AG04450 (cell line): ENCODE data around the gene AK5. TPM values are rescaled to one million over a fixed set of nuclear protein-coding genes. Genes with fewer than 3 reads are reported as not detected.
A peak's percentile ranks its signal among the peaks of the same experiment; 100 is the strongest.

Experiments used
- CTCF ChIA-PET: fragments of 300-600, 350-600 bp; formaldehyde crosslinking; extraction: SDS; loops from one replicate; lab custom pipeline; 2022; ENCODE audit warnings: antibody characterized with exemption, inconsistent platforms; lab: Charles Lee
- POLR2A ChIA-PET: fragments of 350-600 bp; formaldehyde crosslinking; extraction: SDS; loops from one replicate; lab custom pipeline; 2021; ENCODE audit warnings: antibody characterized with exemption, inconsistent platforms; lab: Yijun Ruan, JAX
- DNase-seq: peaks from one replicate; pipeline ENCODE4 v3.0.0-alpha.2; 2011; ENCODE audit warnings: low read depth, low spot score
- H3K27ac ChIP-seq: one replicate; pipeline ENCODE4 v1.5.1; 2012; ENCODE audit warnings: low read depth, low read length, control low read depth
- H3K27me3 ChIP-seq: one replicate; pipeline ENCODE4 v1.6.0; 2012; ENCODE audit warnings: low read length; ENCODE audit not compliant: control insufficient read depth, insufficient read depth
- H3K4me3 ChIP-seq: 2 replicates; pipeline ENCODE4 v1.5.1; 2011; ENCODE audit warnings: mild to moderate bottlenecking, low read depth, low read length, control low read depth
- H3K9me3 ChIP-seq: 2 replicates; pipeline ENCODE4 v1.5.1; 2012; ENCODE audit warnings: low read length; ENCODE audit not compliant: control insufficient read depth, insufficient read depth
- polyA plus RNA-seq: library from polyadenylated mRNA; depleted of rRNA; stranded (reverse); fragments of >200 nt; gene quantifications from 2 replicates; pipeline ENCODE4 v1.2.3, GENCODE V29; 2011
- TF ChIP-seq, protein P1 (sequence below): IDR thresholded peaks from 2 replicates; pipeline ENCODE4 v1.5.1; 2011; ENCODE audit warnings: low read depth, low read length, control low read depth, inconsistent platforms

AK5 gene
- polyA plus RNA-seq, 1 experiment: 45.1 TPM

DNA sequence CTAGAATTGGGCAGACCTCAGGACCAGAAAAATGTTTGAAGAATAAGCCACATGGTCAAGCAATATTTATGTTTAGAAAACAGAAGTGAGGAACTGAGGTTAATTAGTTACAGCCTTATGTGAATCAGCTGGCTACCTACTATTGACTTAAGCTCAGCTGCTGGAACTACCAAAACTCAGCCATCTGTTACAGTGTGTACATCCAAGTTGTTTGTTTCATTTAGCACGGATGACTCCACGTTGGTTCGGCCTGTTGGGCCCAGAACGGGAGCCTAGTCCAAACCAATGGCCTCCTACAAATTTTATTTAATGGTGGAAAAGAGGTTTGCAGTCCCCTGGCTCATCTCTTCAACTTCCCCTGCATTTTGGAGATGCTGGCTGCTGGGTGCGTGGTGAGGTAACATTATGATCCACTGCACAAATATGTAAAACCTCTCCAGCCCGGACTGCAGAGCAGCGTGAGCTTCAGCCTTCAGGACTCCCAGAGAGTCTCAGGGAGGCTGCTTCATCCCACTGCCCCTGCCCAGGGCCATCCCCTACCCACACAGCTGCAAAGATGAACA is 257.2 kb downstream of the AK5 start:
- CTCF ChIA-PET: interaction anchor here (0.7 to 1.1 kb wide), 3 partner anchors 10 to 362 kb away, joined by 3 to 9 read pairs (median 3); no protein-coding TSS in a partner anchor
- Histone ChIP-seq H3K27ac (peak overlapping the region; percentile 99), H3K4me3 (no peak overlapping the region), H3K27me3 (no peaks in the 10 kb centered on the region), H3K9me3 (no peaks in the 10 kb centered on the region; the same call in 1 of the 2 replicates)
- TF ChIP-seq, protein P1, sequence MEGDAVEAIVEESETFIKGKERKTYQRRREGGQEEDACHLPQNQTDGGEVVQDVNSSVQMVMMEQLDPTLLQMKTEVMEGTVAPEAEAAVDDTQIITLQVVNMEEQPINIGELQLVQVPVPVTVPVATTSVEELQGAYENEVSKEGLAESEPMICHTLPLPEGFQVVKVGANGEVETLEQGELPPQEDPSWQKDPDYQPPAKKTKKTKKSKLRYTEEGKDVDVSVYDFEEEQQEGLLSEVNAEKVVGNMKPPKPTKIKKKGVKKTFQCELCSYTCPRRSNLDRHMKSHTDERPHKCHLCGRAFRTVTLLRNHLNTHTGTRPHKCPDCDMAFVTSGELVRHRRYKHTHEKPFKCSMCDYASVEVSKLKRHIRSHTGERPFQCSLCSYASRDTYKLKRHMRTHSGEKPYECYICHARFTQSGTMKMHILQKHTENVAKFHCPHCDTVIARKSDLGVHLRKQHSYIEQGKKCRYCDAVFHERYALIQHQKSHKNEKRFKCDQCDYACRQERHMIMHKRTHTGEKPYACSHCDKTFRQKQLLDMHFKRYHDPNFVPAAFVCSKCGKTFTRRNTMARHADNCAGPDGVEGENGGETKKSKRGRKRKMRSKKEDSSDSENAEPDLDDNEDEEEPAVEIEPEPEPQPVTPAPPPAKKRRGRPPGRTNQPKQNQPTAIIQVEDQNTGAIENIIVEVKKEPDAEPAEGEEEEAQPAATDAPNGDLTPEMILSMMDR: no peak
- DNase-seq: peak; percentile 83
- POLR2A ChIA-PET: interaction anchor here (0.5 to 1.8 kb wide), 8 partner anchors 16 to 350 kb away, joined by 3 to 23 read pairs (median 4); partner anchors contain the start of genes NEXN and ZZZ3

DNA sequence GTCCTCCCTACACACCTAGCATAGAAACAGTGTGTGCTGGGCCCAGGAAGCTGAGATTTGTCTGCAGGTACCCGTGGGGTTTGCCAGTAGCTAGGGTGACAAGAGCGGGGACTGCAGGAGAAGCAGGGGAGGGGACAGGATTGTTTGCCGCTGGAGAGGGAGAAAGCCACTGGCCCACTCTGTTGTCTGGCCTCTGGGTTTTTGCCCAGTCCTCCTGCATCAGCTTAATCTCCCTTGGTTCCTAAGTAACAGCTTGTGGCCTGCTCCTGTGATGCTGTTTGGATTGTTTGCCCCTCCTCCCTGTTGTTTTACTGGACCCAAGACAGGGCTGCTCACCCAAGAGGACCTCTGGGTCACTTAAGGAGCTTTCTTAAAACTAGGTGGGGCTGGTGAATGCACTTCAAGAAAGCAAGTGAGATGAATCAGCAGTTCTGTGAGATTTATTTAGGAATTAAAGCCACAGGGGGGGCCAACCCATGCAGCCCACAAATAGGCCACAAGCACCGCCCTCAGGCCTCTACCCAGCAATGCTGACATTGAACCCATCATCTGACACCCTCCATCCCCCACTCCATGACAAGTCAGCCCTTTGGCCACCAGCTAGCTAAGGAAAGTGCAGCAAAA is 257.8 kb downstream of the AK5 start:
- ChIA-PET POLR2A (interaction anchor here (0.5 to 1.8 kb wide), 8 partner anchors 16 to 349 kb away, joined by 3 to 23 read pairs (median 4); partner anchors contain the start of genes NEXN and ZZZ3), CTCF (interaction anchor here (0.7 kb wide), 2 partner anchors 9 to 361 kb away, joined by 3 to 9 read pairs; no protein-coding TSS in a partner anchor)
- TF ChIP-seq, protein P1: no peak
- Histone ChIP-seq H3K9me3 (no peaks in the 10 kb centered on the region; the same call in 1 of the 2 replicates), H3K27ac (peak overlapping the region; percentile 99), H3K4me3 (no peak overlapping the region), H3K27me3 (no peaks in the 10 kb centered on the region)
- peak; percentile 49 for DNase-seq

DNA sequence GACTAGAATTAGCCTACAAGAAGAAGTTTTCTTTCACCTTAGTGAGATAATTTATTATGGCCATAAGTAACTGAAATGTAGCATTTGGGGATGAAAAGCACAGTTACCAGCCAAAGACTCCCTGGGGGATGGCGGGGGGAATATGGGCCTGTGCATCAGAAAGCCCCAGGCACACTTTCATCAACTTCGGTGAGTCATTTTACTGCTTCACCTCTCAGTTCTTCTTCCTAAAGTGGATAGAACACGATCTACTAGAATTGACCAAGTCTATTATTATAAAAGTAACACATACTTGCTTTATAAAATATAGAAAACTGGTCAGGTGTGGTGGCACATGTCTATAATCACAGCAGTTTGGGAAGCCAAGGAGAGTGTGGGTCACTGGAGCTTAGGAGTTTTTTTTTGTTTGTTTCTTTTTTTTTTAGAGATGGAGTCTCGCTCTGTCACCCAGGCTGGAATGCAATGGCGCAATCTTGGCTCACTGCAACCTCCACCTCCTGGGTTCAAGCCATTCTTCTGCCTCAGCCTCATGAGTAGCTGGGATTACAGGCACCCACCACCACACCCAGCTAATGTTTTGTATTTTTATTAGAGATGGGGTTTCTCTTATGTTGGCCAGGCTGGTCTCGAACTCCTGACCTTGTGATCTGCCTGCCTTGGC is 258.8 kb downstream of the AK5 start:
- DNase-seq: no peak
- H3K27me3 ChIP-seq: no peaks in the 10 kb centered on the region
- ChIA-PET CTCF (no interaction called here), POLR2A (interaction anchor here (0.7 to 1.7 kb wide), 2 partner anchors 31 to 142 kb away, joined by 4 to 23 read pairs; partner anchors contain the start of gene ZZZ3)
- no peak overlapping the region for H3K4me3 ChIP-seq
- TF ChIP-seq, protein P1: no peak
- H3K9me3 ChIP-seq: no peaks in the 10 kb centered on the region; the same call in 1 of the 2 replicates
- H3K27ac ChIP-seq: peak overlapping the region; percentile 99

DNA sequence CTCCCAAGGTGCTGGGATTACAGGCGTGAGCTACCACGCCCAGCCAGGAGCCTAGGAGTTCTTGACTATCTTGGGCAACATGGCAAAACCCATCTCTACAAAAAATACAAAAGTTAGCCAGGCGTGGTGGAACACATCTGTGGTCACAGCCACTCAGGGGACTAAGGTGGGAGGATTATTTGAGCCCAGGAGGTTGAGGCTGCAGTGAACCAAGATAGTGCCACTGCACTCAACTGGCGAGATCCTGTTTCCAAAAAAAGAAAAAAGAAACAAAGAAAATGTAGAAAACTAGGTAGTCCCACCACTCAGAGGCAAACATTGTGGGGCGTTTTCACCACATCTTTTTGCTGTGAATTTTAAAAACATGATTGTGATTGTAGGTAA is 259.3 kb downstream of the AK5 start:
- H3K4me3 ChIP-seq: no peak overlapping the region
- no peaks in the 10 kb centered on the region for H3K9me3 ChIP-seq
- TF ChIP-seq, protein P1: no peak
- H3K27ac ChIP-seq: peak overlapping the region; percentile 57
- ChIA-PET CTCF (interaction anchor here (2.3 kb wide), 1 partner anchor 8 kb away, joined by 8 read pairs; no protein-coding TSS in a partner anchor), POLR2A (interaction anchor here (0.7 kb wide), 1 partner anchor 31 kb away, joined by 4 read pairs; no protein-coding TSS in a partner anchor)
- no peaks in the 10 kb centered on the region for H3K27me3 ChIP-seq
- DNase-seq: no peak
